GM12878 (cell line): Measurements from ENCODE around the gene RPS6KL1. TPM values are rescaled to one million over a fixed set of nuclear protein-coding genes. Genes with fewer than 3 reads are reported as not detected.

Source experiments
- CHD1 ChIP-seq: IDR thresholded peaks from 2 replicates; pipeline ENCODE4 v1.6.1; 2012; ENCODE audit warnings: low read depth, low read length, improper control_type of control experiment
- CREB1 ChIP-seq: IDR thresholded peaks from 2 replicates; pipeline ENCODE4 v1.6.1; 2012; ENCODE audit warnings: low read depth, mild to moderate bottlenecking, inconsistent platforms
- ETV6 ChIP-seq, 2 experiments: fragments of 450-650 bp in 1 of 2; IDR thresholded peaks in 1 of 2; conservative IDR thresholded peaks in 1 of 2; 2 replicates each; pipeline ENCODE4 v1.6.1; 2014; ENCODE audit warnings: antibody characterized with exemption in 1 of 2, borderline replicate concordance in 1 of 2, low read depth in 1 of 2, mild to moderate bottlenecking in 1 of 2, moderate library complexity in 1 of 2
- SIN3A ChIP-seq: IDR thresholded peaks from 2 replicates; pipeline ENCODE4 v1.6.1; 2012; ENCODE audit warnings: low read depth, low read length, improper control_type of control experiment
- SPI1 ChIP-seq: IDR thresholded peaks from 2 replicates; pipeline ENCODE4 v1.6.1; 2011; ENCODE audit warnings: low read depth, mild to moderate bottlenecking, low read length, moderate library complexity, borderline replicate concordance; ENCODE audit not compliant: insufficient read depth
- ZBED1 ChIP-seq: IDR thresholded peaks from 2 replicates; pipeline ENCODE4 v1.6.1; 2016; ENCODE audit warnings: borderline replicate concordance
- polyA plus RNA-seq, 11 experiments: library from polyadenylated mRNA; depleted of rRNA in 4 of 11; unstranded in 6 of 11; stranded (reverse) in 5 of 11; fragments of >200 nt; fragmentation: Nextera tagmentation in 4 of 11; fragmentation: Illumina TruSeq in 1 of 11; extraction: Ambion mirVana in 4 of 11; extraction: Trizol in 1 of 11; gene quantifications; 1 replicate in 1 of 11; 2 replicates in 10 of 11; pipeline versions ENCODE4 v1.2.1 to v1.2.3, GENCODE V29; 2011 to 2016; ENCODE audit warnings: inconsistent platforms in 2 of 11, missing spikeins in 2 of 11, low read depth in 1 of 11
- total RNA-seq, 4 experiments: library from RNA; depleted of rRNA in 3 of 4; stranded (reverse); fragments of >200 nt in 3 of 4; fragmentation: Illumina TruSeq in 1 of 4; extraction: Trizol in 1 of 4; gene quantifications; 2 replicates each; pipeline versions ENCODE4 v1.2.1 to v1.2.3, GENCODE V29; 2013 to 2021
- TF ChIP-seq, protein P1 (sequence below): fragments of 450-650 bp; IDR thresholded peaks from 2 replicates; pipeline ENCODE4 v1.6.1; 2017; ENCODE audit warnings: mild to moderate bottlenecking, moderate library complexity
- TF ChIP-seq, protein P2 (sequence below): fragments of 450-650 bp; IDR thresholded peaks from 2 replicates; pipeline ENCODE4 v1.6.1; 2017; ENCODE audit warnings: low read depth, mild to moderate bottlenecking, moderate library complexity

RPS6KL1 gene
- total and polyA plus RNA-seq, 10 of the 15 experiments (the other 5 are each of a cell fraction or from before 2014, with no cell fraction given), result 0.04 to 4.2 (median 2.0) TPM

DNA sequence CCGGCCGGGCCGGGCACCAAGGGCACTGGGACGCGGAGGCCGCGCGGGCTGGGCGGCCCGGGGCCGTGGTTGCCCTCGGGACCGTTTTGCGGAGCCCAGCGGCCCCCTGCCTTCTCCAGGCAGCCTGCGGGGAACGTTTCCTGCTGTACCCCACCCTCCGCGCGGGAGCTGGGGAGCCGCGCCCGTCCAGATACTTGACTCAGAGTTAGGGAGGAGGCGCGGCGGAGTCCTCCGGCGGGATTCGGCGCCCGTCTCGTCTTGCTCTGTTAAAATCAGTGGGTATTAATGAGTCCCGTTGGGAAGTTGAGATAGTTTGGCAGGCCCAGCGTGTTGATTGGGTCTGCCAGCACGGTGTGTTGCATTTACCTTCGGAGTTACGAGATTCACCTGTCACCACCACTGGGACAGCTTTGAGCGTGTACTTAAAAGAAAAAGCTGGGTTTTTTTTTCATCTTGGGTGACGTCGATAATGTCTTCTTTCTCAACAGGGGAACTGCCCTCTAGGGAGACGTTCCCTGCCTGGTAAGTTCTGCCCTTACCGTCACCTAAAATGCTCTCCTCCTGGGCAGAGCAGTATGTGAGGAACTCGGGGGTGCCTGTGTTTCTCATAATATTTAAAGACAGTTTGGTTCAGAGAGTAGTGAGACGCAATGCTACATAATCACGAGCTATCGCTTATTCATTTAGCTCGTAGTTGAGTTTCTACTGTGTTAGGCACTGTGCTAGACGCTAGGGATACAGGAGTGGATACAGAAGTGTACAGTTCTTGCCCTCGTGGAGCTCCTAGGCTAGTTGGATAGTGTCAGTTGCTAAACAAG lies 40.7 kb downstream of the RPS6KL1 start (continued):
- TF ChIP-seq, protein P1, sequence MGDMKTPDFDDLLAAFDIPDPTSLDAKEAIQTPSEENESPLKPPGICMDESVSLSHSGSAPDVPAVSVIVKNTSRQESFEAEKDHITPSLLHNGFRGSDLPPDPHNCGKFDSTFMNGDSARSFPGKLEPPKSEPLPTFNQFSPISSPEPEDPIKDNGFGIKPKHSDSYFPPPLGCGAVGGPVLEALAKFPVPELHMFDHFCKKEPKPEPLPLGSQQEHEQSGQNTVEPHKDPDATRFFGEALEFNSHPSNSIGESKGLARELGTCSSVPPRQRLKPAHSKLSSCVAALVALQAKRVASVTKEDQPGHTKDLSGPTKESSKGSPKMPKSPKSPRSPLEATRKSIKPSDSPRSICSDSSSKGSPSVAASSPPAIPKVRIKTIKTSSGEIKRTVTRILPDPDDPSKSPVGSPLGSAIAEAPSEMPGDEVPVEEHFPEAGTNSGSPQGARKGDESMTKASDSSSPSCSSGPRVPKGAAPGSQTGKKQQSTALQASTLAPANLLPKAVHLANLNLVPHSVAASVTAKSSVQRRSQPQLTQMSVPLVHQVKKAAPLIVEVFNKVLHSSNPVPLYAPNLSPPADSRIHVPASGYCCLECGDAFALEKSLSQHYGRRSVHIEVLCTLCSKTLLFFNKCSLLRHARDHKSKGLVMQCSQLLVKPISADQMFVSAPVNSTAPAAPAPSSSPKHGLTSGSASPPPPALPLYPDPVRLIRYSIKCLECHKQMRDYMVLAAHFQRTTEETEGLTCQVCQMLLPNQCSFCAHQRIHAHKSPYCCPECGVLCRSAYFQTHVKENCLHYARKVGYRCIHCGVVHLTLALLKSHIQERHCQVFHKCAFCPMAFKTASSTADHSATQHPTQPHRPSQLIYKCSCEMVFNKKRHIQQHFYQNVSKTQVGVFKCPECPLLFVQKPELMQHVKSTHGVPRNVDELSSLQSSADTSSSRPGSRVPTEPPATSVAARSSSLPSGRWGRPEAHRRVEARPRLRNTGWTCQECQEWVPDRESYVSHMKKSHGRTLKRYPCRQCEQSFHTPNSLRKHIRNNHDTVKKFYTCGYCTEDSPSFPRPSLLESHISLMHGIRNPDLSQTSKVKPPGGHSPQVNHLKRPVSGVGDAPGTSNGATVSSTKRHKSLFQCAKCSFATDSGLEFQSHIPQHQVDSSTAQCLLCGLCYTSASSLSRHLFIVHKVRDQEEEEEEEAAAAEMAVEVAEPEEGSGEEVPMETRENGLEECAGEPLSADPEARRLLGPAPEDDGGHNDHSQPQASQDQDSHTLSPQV, result 0 out of 2 replicates have a peak, but pooled peaks have one; percentile 33
- TF ChIP-seq CREB1 (no peak), ETV6 (conservative IDR thresholded peaks at IDR 0.05 in 1 of 2, IDR thresholded peaks at IDR 0.05 in 1 of 2; ENCODE audit: borderline replicate concordance in 1 of 2, low read depth in 1 of 2) (no peak), SIN3A (0 out of 2 replicates have a peak, but pooled peaks have one; percentile 61), ZBED1 (no peak), SPI1 (no peak), CHD1 (no peak)
- TF ChIP-seq, protein P2, sequence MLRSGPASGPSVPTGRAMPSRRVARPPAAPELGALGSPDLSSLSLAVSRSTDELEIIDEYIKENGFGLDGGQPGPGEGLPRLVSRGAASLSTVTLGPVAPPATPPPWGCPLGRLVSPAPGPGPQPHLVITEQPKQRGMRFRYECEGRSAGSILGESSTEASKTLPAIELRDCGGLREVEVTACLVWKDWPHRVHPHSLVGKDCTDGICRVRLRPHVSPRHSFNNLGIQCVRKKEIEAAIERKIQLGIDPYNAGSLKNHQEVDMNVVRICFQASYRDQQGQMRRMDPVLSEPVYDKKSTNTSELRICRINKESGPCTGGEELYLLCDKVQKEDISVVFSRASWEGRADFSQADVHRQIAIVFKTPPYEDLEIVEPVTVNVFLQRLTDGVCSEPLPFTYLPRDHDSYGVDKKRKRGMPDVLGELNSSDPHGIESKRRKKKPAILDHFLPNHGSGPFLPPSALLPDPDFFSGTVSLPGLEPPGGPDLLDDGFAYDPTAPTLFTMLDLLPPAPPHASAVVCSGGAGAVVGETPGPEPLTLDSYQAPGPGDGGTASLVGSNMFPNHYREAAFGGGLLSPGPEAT, result no peak
